ENCODE data around the gene CCDC13.

- no peak for TF ChIP-seq POLR2AphosphoS5 (IDR thresholded peaks at IDR 0.05)
- no peak for TF ChIP-seq CTCF (IDR thresholded peaks at IDR 0.05)
Observed at GRCh38 chr3:42753757-42754156, 19.3 kb downstream of the CCDC13 start.
